K562 (cell line): ENCODE measurements around the gene SF3A2. TPM values are rescaled to one million over a fixed set of nuclear protein-coding genes. Genes with fewer than 3 reads are reported as not detected.

Experiments used
- AFF1 ChIP-seq, 2 experiments: fragments of 450-650 bp; IDR thresholded peaks; 2 replicates each; pipeline ENCODE4 v1.6.1; 2018; ENCODE audit warnings: mild to moderate bottlenecking in 2 of 2, low read depth in 1 of 2; ENCODE audit not compliant: partially characterized antibody in 2 of 2
- CTCF ChIP-seq, 3 experiments: IDR thresholded peaks in 2 of 3; conservative IDR thresholded peaks in 1 of 3; 2 replicates each; pipeline ENCODE4 v1.5.1; 2011 to 2012; ENCODE audit warnings: low read length in 3 of 3, mild to moderate bottlenecking in 3 of 3, control low read depth in 2 of 3, improper control_type of control experiment in 1 of 3, inconsistent platforms in 1 of 3, low read depth in 1 of 3, mixed read lengths in 1 of 3, moderate library complexity in 1 of 3; ENCODE audit not compliant: insufficient read depth in 2 of 3
- FOXP1 ChIP-seq: sonication (generic); formaldehyde crosslinking; IDR thresholded peaks from 2 replicates; pipeline ENCODE4 v1.8.0; 2022; ENCODE audit warnings: mild to moderate bottlenecking, missing genetic modification reagents
- GABPA ChIP-seq: fragments of 200-800 bp; sonication (Bioruptor generic); conservative IDR thresholded peaks from 2 replicates; pipeline ENCODE4 v1.6.1; 2016; ENCODE audit warnings: low read depth, missing genetic modification characterization, missing compliant biosample characterization
- NR2F6 ChIP-seq: fragments of 450-650 bp; formaldehyde crosslinking; IDR thresholded peaks from 2 replicates; pipeline ENCODE4 v1.4.0; 2020; ENCODE audit warnings: mild to moderate bottlenecking
- RBM22 ChIP-seq: fragments of 200-400 bp; formaldehyde crosslinking; IDR thresholded peaks from 2 replicates; pipeline ENCODE4 v1.6.1; 2018; ENCODE audit warnings: low read length, low read depth; ENCODE audit not compliant: poor library complexity, severe bottlenecking
- ZNF79 ChIP-seq: fragments of 250-450 bp; sonication (Bioruptor Pico); IDR thresholded peaks from 2 replicates; pipeline ENCODE4 v1.4.0; 2020; ENCODE audit warnings: low read depth, mild to moderate bottlenecking, moderate library complexity
- polyA plus RNA-seq, 8 experiments: library from polyadenylated mRNA; depleted of rRNA in 4 of 8; stranded (reverse) in 5 of 8; unstranded in 3 of 8; fragments of >200 nt; fragmentation: Nextera tagmentation in 2 of 8; fragmentation: Illumina TruSeq in 1 of 8; extraction: Ambion mirVana in 2 of 8; extraction: Trizol in 1 of 8; gene quantifications; 2 replicates each; pipeline versions ENCODE4 v1.2.1 to v1.2.3, GENCODE V29; 2011 to 2014; ENCODE audit warnings: inconsistent platforms in 1 of 8, missing spikeins in 1 of 8
- total RNA-seq, 7 experiments: library from RNA; depleted of rRNA in 6 of 7; stranded (reverse); fragments of >200 nt in 6 of 7; fragmentation: Illumina TruSeq in 2 of 7; extraction: Trizol in 2 of 7; gene quantifications; 2 replicates each; pipeline versions ENCODE4 v1.2.1 to v1.2.3, GENCODE V29; 2011 to 2021; ENCODE audit warnings: low replicate concordance in 1 of 7

SF3A2 gene
- total and polyA plus RNA-seq, 9 of the 15 experiments (the other 6 are each of a cell fraction or from before 2014, with no cell fraction given), result 0.17 to 194 (median 22.8) TPM

- TF ChIP-seq AFF1 (IDR thresholded peaks at IDR 0.05; ENCODE audit: low read depth in 1 of 2, partially characterized antibody in 2 of 2) (no peak), RBM22 (peak; percentile 56), GABPA (tag) (no peak), NR2F6 (CRISPR knock-in tag) (no peak), CTCF (IDR thresholded peaks at IDR 0.05 in 2 of 3, conservative IDR thresholded peaks at IDR 0.05 in 1 of 3; ENCODE audit: insufficient read depth in 2 of 3, low read depth in 1 of 3, low read length in 3 of 3) (0 out of 6 replicates have a peak, but pooled peaks of 1 of the 3 experiments have one; percentile 11), FOXP1 (CRISPR knock-in tag) (no peak), ZNF79 (CRISPR knock-in tag) (no peak)
These were observed 14.7 kb upstream of the SF3A2 start (continued) for GRCh38 chr19:2221918-2222317.
